HepG2 (cell line): ENCODE results near the gene SLC2A4.
"Not testable (repeated sequence)": the region's sequence is repeated elsewhere in the genome, so short reads cannot be mapped to it uniquely, and the experiment has no call there.

ENCODE experiments used
- BHLHE40 ChIP-seq: IDR thresholded peaks from 2 replicates; pipeline ENCODE4 v1.6.1; 2011; ENCODE audit warnings: low read length, improper control_type of control experiment
- CEBPG ChIP-seq: IDR thresholded peaks from 2 replicates; pipeline ENCODE4 v1.6.1; 2016
- HDAC6 ChIP-seq: fragments of 200-600 bp; sonication (generic); IDR thresholded peaks from 2 replicates; pipeline ENCODE4 v1.7.0; 2017; ENCODE audit warnings: mild to moderate bottlenecking, antibody characterized with exemption, low read length, low read depth
- HMG20B ChIP-seq: conservative IDR thresholded peaks from 2 replicates; pipeline ENCODE4 v1.6.1; 2016; ENCODE audit warnings: missing genetic modification reagents, missing compliant biosample characterization
- ONECUT2 ChIP-seq: sonication (generic); formaldehyde crosslinking; IDR thresholded peaks from 2 replicates; pipeline ENCODE4 v1.4.0; 2020; ENCODE audit warnings: missing genetic modification reagents
- POLR2A ChIP-seq, 2 experiments: IDR thresholded peaks; 2 replicates each; pipeline ENCODE4 v1.6.1; 2011; ENCODE audit warnings: low read depth in 2 of 2, low read length in 2 of 2, mild to moderate bottlenecking in 1 of 2, moderate library complexity in 1 of 2; ENCODE audit not compliant: insufficient read depth in 1 of 2
- SP140L ChIP-seq: sonication (generic); formaldehyde crosslinking; IDR thresholded peaks from 2 replicates; pipeline ENCODE4 v1.4.0; 2020; ENCODE audit warnings: missing genetic modification reagents, borderline replicate concordance
- TOE1 ChIP-seq: sonication (generic); formaldehyde crosslinking; IDR thresholded peaks from 2 replicates; pipeline ENCODE4 v1.4.0; 2020; ENCODE audit warnings: mild to moderate bottlenecking, missing genetic modification reagents
- ZFAT ChIP-seq: sonication (generic); formaldehyde crosslinking; conservative IDR thresholded peaks from 2 replicates; pipeline ENCODE4 v1.8.1; 2023; ENCODE audit warnings: missing genetic modification reagents, inconsistent platforms
- TF ChIP-seq, protein P1 (sequence below): IDR thresholded peaks from 2 replicates; pipeline ENCODE4 v1.6.1; 2018; ENCODE audit warnings: missing genetic modification reagents, mild to moderate bottlenecking, missing compliant biosample characterization
- TF ChIP-seq, protein P2 (sequence below): sonication (generic); formaldehyde crosslinking; IDR thresholded peaks from 2 replicates; pipeline ENCODE4 v1.5.0; 2020; ENCODE audit warnings: mild to moderate bottlenecking, missing genetic modification reagents, moderate library complexity

DNA sequence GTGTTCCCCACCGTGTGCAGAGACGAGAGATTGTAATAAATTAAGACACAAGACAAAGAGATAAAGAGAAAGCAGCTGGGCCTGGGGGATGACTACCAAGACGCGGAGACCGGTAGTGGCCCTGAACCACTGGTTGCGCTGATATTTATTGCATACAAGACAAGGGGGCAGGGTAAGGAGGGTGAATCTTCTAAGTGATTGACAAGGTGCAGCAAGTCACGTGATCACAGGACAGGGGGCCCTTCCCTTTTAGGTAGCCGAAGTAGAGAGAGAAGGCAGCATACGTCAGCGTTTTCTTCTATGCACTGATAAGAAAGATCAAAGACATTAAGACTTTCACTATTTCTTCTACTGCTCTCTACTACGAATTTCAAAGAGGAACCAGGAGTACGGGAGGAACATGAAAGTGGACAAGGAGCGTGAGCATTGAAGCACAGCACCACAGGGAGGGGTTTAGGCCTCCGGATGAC is 51.1 kb downstream of the SLC2A4 start:
- TF ChIP-seq, protein P1, sequence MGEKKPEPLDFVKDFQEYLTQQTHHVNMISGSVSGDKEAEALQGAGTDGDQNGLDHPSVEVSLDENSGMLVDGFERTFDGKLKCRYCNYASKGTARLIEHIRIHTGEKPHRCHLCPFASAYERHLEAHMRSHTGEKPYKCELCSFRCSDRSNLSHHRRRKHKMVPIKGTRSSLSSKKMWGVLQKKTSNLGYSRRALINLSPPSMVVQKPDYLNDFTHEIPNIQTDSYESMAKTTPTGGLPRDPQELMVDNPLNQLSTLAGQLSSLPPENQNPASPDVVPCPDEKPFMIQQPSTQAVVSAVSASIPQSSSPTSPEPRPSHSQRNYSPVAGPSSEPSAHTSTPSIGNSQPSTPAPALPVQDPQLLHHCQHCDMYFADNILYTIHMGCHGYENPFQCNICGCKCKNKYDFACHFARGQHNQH (CRISPR knock-in tag), result not testable (repeated sequence)
- not testable (repeated sequence) for TF ChIP-seq HDAC6; TOE1; ZFAT (CRISPR knock-in tag); SP140L (CRISPR knock-in tag); POLR2A (IDR thresholded peaks at IDR 0.05; ENCODE audit: insufficient read depth in 1 of 2, low read depth in 2 of 2, low read length in 2 of 2); CEBPG (CRISPR knock-in tag); ONECUT2 (CRISPR knock-in tag); BHLHE40; HMG20B (CRISPR knock-in tag)
- TF ChIP-seq, protein P2, sequence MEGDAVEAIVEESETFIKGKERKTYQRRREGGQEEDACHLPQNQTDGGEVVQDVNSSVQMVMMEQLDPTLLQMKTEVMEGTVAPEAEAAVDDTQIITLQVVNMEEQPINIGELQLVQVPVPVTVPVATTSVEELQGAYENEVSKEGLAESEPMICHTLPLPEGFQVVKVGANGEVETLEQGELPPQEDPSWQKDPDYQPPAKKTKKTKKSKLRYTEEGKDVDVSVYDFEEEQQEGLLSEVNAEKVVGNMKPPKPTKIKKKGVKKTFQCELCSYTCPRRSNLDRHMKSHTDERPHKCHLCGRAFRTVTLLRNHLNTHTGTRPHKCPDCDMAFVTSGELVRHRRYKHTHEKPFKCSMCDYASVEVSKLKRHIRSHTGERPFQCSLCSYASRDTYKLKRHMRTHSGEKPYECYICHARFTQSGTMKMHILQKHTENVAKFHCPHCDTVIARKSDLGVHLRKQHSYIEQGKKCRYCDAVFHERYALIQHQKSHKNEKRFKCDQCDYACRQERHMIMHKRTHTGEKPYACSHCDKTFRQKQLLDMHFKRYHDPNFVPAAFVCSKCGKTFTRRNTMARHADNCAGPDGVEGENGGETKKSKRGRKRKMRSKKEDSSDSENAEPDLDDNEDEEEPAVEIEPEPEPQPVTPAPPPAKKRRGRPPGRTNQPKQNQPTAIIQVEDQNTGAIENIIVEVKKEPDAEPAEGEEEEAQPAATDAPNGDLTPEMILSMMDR (CRISPR knock-in tag), result not testable (repeated sequence)
